ENCODE data around the gene NRL.

Gene NRL

DNA sequence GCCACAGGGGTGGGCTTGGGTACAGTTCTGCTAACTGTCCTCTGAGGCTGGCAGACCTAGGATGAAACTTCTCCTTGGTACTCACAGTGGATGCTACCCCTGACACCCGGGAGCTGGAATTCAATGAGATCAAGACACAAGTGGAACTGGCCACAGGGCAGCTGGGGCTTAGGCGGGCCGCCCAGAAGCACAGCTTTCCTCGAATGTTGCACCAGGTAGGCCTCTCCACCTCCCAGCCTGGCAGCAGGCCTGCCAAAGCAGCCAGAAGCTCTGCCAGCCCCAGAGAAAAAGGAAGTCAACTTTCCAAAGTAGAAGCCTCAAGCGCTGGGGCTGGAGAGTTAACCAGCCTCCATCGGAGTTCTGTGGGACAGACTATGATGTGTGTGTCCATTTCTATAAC is 2.4 kb upstream of the NRL start:
- Histone ChIP-seq H3K4me1 (ENCODE audit: low read length) (peaks cover 8% of the 10 kb centered on the region), H2AFZ (ENCODE audit: low read depth, low read length) (no peak overlapping the region), H3K9ac (ENCODE audit: low read length) (no peak overlapping the region), H3K36me3 (replicated peaks; ENCODE audit: low read depth, low read length) (peaks cover 34% of the 10 kb centered on the region), H3K27me3 (ENCODE audit: low read depth, low read length) (no peaks in the 10 kb centered on the region), H3K79me2 (ENCODE audit: low read length) (peaks cover 12% of the 10 kb centered on the region; the same call in 1 of the 2 replicates), H4K20me1 (ENCODE audit: insufficient read depth, low read length) (no peaks in the 10 kb centered on the region), H3K27ac (ENCODE audit: low read length) (no peak overlapping the region), H3K9me3 (ENCODE audit: insufficient read depth, low read length) (no peaks in the 10 kb centered on the region), H3K4me2 (ENCODE audit: low read length) (no peak overlapping the region), H3K4me3 (ENCODE audit: low read length) (no peak overlapping the region)
- no peak for TF ChIP-seq EZH2phosphoT487 (IDR thresholded peaks at IDR 0.05; ENCODE audit: low read depth)
- TF ChIP-seq, protein P1, sequence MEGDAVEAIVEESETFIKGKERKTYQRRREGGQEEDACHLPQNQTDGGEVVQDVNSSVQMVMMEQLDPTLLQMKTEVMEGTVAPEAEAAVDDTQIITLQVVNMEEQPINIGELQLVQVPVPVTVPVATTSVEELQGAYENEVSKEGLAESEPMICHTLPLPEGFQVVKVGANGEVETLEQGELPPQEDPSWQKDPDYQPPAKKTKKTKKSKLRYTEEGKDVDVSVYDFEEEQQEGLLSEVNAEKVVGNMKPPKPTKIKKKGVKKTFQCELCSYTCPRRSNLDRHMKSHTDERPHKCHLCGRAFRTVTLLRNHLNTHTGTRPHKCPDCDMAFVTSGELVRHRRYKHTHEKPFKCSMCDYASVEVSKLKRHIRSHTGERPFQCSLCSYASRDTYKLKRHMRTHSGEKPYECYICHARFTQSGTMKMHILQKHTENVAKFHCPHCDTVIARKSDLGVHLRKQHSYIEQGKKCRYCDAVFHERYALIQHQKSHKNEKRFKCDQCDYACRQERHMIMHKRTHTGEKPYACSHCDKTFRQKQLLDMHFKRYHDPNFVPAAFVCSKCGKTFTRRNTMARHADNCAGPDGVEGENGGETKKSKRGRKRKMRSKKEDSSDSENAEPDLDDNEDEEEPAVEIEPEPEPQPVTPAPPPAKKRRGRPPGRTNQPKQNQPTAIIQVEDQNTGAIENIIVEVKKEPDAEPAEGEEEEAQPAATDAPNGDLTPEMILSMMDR (IDR thresholded peaks at IDR 0.05; ENCODE audit: low read depth, low read length) = no peak

DNA sequence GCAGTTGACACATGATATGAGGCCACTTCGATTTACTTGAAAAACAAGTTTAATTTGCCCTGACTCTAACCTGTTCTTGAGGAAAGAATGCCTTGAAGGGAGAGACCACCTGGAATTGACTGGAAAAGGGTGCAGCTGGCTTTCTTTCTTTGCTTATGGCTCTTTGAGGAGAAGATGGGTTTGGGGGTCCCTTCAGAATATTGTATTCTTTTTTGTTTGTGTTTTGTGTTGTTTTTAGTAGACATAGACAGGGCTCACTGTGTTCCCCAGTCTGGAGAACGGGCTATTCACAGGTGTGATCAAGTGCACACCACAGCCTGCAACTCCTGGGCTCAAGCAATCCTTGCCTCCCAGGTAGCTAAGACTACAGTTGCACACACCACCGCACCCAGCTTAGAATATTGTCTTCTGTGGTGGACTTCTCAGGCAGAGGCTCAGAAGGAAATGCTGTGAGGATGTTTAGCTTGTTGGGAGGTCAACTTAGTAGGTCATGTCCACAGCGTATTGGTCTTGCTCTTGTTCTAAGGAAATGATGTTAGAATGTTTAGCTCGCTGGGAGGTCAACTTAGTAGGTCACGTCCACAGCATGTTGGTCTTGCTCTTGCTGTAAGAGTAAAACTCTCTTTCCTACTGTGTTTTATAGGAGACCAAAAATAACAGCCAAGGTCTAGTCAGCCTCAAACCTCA is 1.5 kb upstream of the NRL start:
- Histone ChIP-seq H3K4me2 (ENCODE audit: low read length) (peak overlapping the region; percentile 91), H3K9ac (ENCODE audit: low read length) (no peak overlapping the region)

DNA sequence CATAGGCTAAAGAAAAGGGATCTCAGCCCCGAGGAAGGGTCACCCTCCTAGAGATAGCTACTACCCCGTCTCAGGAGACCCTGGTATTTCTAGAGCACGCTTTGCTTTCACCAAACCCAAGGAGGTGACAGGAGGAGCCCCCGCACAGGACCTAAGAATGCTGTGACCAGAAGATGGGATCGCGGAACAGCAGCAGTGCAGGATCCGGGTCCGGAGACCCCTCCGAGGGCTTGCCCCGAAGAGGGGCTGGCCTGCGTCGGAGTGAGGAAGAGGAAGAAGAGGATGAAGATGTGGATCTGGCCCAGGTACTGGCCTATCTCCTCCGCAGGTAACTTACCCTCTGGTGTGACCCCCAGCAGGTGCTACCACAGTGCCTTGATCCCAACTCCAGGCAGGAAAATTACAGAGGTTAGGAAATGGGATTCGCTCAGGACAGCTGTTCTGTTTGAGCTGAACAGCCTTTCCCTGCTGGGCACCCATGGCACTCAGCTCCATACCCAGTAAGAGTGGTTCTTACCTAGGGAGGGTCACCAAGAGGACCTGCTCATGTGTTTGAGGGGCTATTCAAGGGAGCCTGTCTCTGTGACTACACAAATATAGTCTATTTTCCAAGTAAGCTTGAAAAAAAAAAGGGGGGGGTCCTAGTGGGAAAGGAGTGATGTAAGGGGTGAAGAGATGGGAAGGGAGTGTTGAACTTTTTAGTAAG is 826 bp upstream of the NRL start:
- Histone ChIP-seq H3K36me3 (replicated peaks; ENCODE audit: low read depth, low read length) (peaks cover 24% of the 10 kb centered on the region), H3K79me2 (ENCODE audit: low read length) (peaks cover 12% of the 10 kb centered on the region; the same call in 1 of the 2 replicates), H3K27ac (ENCODE audit: low read length) (peak overlapping the region; percentile 8; the same call in 1 of the 2 replicates), H2AFZ (ENCODE audit: low read depth, low read length) (peak overlapping the region; percentile 40; the same call in 1 of the 2 replicates), H3K9me3 (ENCODE audit: insufficient read depth, low read length) (no peaks in the 10 kb centered on the region), H3K27me3 (ENCODE audit: low read depth, low read length) (no peaks in the 10 kb centered on the region), H3K4me2 (ENCODE audit: low read length) (peak overlapping the region; percentile 91), H3K4me3 (ENCODE audit: low read length) (peak overlapping the region; percentile 91), H3K4me1 (ENCODE audit: low read length) (peaks cover 8% of the 10 kb centered on the region), H4K20me1 (ENCODE audit: insufficient read depth, low read length) (no peaks in the 10 kb centered on the region), H3K9ac (ENCODE audit: low read length) (peak overlapping the region; percentile 75)
- TF ChIP-seq, protein P1 (IDR thresholded peaks at IDR 0.05; ENCODE audit: low read depth, low read length) = no peak
- no peak for TF ChIP-seq EZH2phosphoT487 (IDR thresholded peaks at IDR 0.05; ENCODE audit: low read depth)

More for the DNA sequence above, 1.5 kb upstream of the NRL start:
- TF ChIP-seq EZH2phosphoT487 (IDR thresholded peaks at IDR 0.05; ENCODE audit: low read depth) = no peak
- H3K9me3 ChIP-seq (ENCODE audit: insufficient read depth, low read length) = no peaks in the 10 kb centered on the region
- no peaks in the 10 kb centered on the region for H3K27me3 ChIP-seq (ENCODE audit: low read depth, low read length)
- no peaks in the 10 kb centered on the region for H4K20me1 ChIP-seq (ENCODE audit: insufficient read depth, low read length)
- H3K4me1 ChIP-seq (ENCODE audit: low read length) = peaks cover 8% of the 10 kb centered on the region
- H3K36me3 ChIP-seq (replicated peaks; ENCODE audit: low read depth, low read length) = peaks cover 31% of the 10 kb centered on the region
- no peak overlapping the region for H2AFZ ChIP-seq (ENCODE audit: low read depth, low read length)
- H3K4me3 ChIP-seq (ENCODE audit: low read length) = peak overlapping the region; percentile 91
- H3K79me2 ChIP-seq (ENCODE audit: low read length) = peaks cover 12% of the 10 kb centered on the region; the same call in 1 of the 2 replicates
- H3K27ac ChIP-seq (ENCODE audit: low read length) = no peak overlapping the region

DNA sequence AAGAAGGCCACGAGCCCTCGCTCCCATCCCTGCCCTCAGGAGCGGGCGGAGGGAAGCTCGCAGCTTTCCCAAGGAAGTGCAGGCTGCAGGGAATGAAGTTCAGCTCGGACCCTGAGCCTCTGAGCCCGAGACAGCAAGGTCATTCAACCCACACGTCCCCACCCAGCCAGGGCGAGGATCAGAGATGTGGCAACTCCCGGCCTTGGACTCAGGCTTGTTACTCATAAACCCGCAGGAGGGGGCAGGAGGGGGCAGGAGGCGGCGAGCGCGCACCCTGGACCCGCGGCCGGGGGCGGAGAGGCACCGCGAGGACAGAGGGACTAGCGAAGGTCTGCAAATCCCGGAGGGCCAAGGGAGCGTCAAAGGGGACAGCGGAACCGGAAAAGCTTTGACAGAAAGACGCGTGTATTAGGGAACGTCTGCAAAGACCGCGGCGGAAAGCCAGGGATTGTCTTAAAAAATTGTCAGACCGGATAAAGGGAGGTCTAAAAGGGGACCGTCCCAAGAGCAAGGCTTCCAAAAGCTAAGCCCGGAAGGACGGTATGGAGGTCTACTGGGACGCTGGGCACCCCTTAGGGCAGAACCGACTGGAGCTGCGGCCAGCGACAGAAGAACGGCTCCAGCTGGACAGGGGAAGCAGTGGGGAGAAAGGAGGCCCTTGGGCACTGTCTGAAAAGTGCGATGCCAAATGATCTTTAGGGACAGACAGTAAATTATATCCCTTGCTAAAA is 783 bp downstream of the NRL start:
- H3K4me3 ChIP-seq (ENCODE audit: low read length) = peak overlapping the region; percentile 91
- peak overlapping the region; percentile 95 for H3K27ac ChIP-seq (ENCODE audit: low read length)
- H3K9me3 ChIP-seq (ENCODE audit: insufficient read depth, low read length) = no peaks in the 10 kb centered on the region
- peaks cover 17% of the 10 kb centered on the region for H3K36me3 ChIP-seq (replicated peaks; ENCODE audit: low read depth, low read length)
- TF ChIP-seq, protein P1 (IDR thresholded peaks at IDR 0.05; ENCODE audit: low read depth, low read length) = no peak
- no peak for TF ChIP-seq EZH2phosphoT487 (IDR thresholded peaks at IDR 0.05; ENCODE audit: low read depth)
- no peaks in the 10 kb centered on the region for H4K20me1 ChIP-seq (ENCODE audit: insufficient read depth, low read length)
- peak overlapping the region; percentile 89 for H3K4me2 ChIP-seq (ENCODE audit: low read length)
- H3K27me3 ChIP-seq (ENCODE audit: low read depth, low read length) = no peaks in the 10 kb centered on the region
- peak overlapping the region; percentile 96 for H3K9ac ChIP-seq (ENCODE audit: low read length)
- H3K4me1 ChIP-seq (ENCODE audit: low read length) = peaks cover 10% of the 10 kb centered on the region
- peaks cover 12% of the 10 kb centered on the region; the same call in 1 of the 2 replicates for H3K79me2 ChIP-seq (ENCODE audit: low read length)
- H2AFZ ChIP-seq (ENCODE audit: low read depth, low read length) = peak overlapping the region; percentile 76
